Uterus (tissue), 4 donors: ENCODE measurements around the gene HIPK2. TPM values are rescaled to one million over a fixed set of nuclear protein-coding genes. Genes with fewer than 3 reads are reported as not detected.
"Not testable (repeated sequence)": the region's sequence is repeated elsewhere in the genome, so short reads cannot be mapped to it uniquely, and the experiment has no call there.

ENCODE experiments used
- DNase-seq, 2 donors: peaks; one replicate each; pipeline ENCODE4 v3.0.0-alpha.2; 2019 to 2020
- H3K27ac ChIP-seq, 2 donors: fragments of 200-600 bp; sonication (generic); 1 replicate in 1 of 2; 2 replicates in 1 of 2; pipeline ENCODE4 v1.5.1; 2016 to 2018
- H3K27me3 ChIP-seq, 2 donors: fragments of 200-600 bp; sonication (generic); one replicate each; pipeline ENCODE4 v1.5.1; 2018 to 2019; ENCODE audit warnings: control low read depth in 1 of 2
- H3K36me3 ChIP-seq, 2 donors: fragments of 200-600 bp; sonication (generic); one replicate each; pipeline ENCODE4 v1.5.1; 2019; ENCODE audit warnings: control low read depth in 1 of 2
- H3K4me1 ChIP-seq, 2 donors: fragments of 200-600 bp; sonication (generic); one replicate each; pipeline ENCODE4 v1.5.1; 2018 to 2019; ENCODE audit warnings: control low read depth in 1 of 2
- H3K4me3 ChIP-seq, 2 donors: fragments of 200-600 bp; sonication (generic); 1 replicate in 1 of 2; 2 replicates in 1 of 2; pipeline ENCODE4 v1.5.1; 2018 to 2019; ENCODE audit warnings: mild to moderate bottlenecking in 1 of 2
- H3K9me3 ChIP-seq, 2 donors: fragments of 200-600 bp; sonication (generic); one replicate each; pipeline ENCODE4 v1.5.1; 2019; ENCODE audit warnings: control low read depth in 1 of 2
- CTCF ChIP-seq, 4 experiments: fragments of 200-600 bp in 2 of 4; fragments of 450-650 bp in 2 of 4; sonication (generic) in 2 of 4; IDR thresholded peaks; one replicate each; pipeline ENCODE4 v1.5.1; 2016 to 2019; ENCODE audit warnings: antibody characterized with exemption in 4 of 4, mild to moderate bottlenecking in 2 of 4, moderate library complexity in 1 of 4
- POLR2A ChIP-seq, 2 donors: fragments of 450-650 bp; IDR thresholded peaks; one replicate each; pipeline ENCODE4 v1.6.1; 2016; ENCODE audit warnings: antibody characterized with exemption in 2 of 2, mild to moderate bottlenecking in 1 of 2, moderate library complexity in 1 of 2
- intact Hi-C: fragments of 100-400 bp; cut with DNase I; formaldehyde crosslinking; loops from one replicate; pipeline ENCODE4 v1.15.1; 2023; ENCODE audit warnings: low total_unique reads
- total RNA-seq, 4 donors: library from RNA; depleted of rRNA in 3 of 4; stranded (reverse); fragments of >200 nt in 3 of 4; gene quantifications; one replicate each; pipeline versions ENCODE4 v1.1.0 to v1.2.4, GENCODE V29; 2014 to 2023
- donor health status: DM: yes; HTN: yes; CAD: no.

Gene HIPK2
- total RNA-seq, 4 donors from 2014 or later, result 9.4 to 65.8 (median 19.2) TPM

- Histone ChIP-seq H3K4me1 (no peaks in the 10 kb centered on the region), H3K36me3 (no peaks in the 10 kb centered on the region), H3K27me3 (no peaks in the 10 kb centered on the region), H3K27ac (no peak overlapping the region), H3K9me3 (no peaks in the 10 kb centered on the region), H3K4me3 (no peak overlapping the region)
- intact Hi-C loops, result no loop called here
- DNase-seq, result no peak
- TF ChIP-seq CTCF (IDR thresholded peaks at IDR 0.05), result no peak
- TF ChIP-seq POLR2A (IDR thresholded peaks at IDR 0.05), result no peak
These were observed 160.7 kb downstream of the HIPK2 start for GRCh38 chr7:139617074-139617473.

- DNase-seq, result no peak
- Histone ChIP-seq H3K36me3 (no peaks in the 10 kb centered on the region), H3K4me1 (no peaks in the 10 kb centered on the region), H3K27me3 (no peaks in the 10 kb centered on the region), H3K9me3 (no peaks in the 10 kb centered on the region), H3K27ac (no peak overlapping the region), H3K4me3 (no peak overlapping the region)
- no peak for TF ChIP-seq CTCF (IDR thresholded peaks at IDR 0.05)
- no peak for TF ChIP-seq POLR2A (IDR thresholded peaks at IDR 0.05)
- intact Hi-C loops, result no loop called here
These were observed 162.9 kb downstream of the HIPK2 start for GRCh38 chr7:139614886-139615285.

GRCh38 chr7:139613971-139614411 lies 163.8 kb downstream of the HIPK2 start:
- Histone ChIP-seq H3K4me1 (no peaks in the 10 kb centered on the region), H3K4me3 (no peak overlapping the region), H3K27ac (no peak overlapping the region), H3K36me3 (no peaks in the 10 kb centered on the region), H3K9me3 (no peaks in the 10 kb centered on the region), H3K27me3 (no peaks in the 10 kb centered on the region)
- TF ChIP-seq POLR2A (IDR thresholded peaks at IDR 0.05) (no peak), CTCF (IDR thresholded peaks at IDR 0.05) (no peak)
- intact Hi-C loops, result no loop called here
- DNase-seq, result no peak

- H3K27me3 ChIP-seq, H3K36me3 ChIP-seq, DNase-seq, H3K4me1 ChIP-seq, H3K9me3 ChIP-seq, intact Hi-C loops, H3K4me3 ChIP-seq, H3K27ac ChIP-seq: not testable (repeated sequence)
These were observed 166.2 kb downstream of the HIPK2 start for GRCh38 chr7:139611556-139611955.

- intact Hi-C loops, result no loop called here
- no peak overlapping the region for H3K4me3 ChIP-seq
- no peak overlapping the region for H3K27ac ChIP-seq
- H3K9me3 ChIP-seq, result no peaks in the 10 kb centered on the region
- no peaks in the 10 kb centered on the region for H3K27me3 ChIP-seq
- H3K36me3 ChIP-seq, result no peaks in the 10 kb centered on the region
- no peak for TF ChIP-seq POLR2A (IDR thresholded peaks at IDR 0.05)
- no peak for TF ChIP-seq CTCF (IDR thresholded peaks at IDR 0.05)
- H3K4me1 ChIP-seq, result no peaks in the 10 kb centered on the region
- DNase-seq, result no peak
These were observed 167.2 kb downstream of the HIPK2 start for GRCh38 chr7:139610595-139610994.

GRCh38 chr7:139603896-139604295 lies 173.9 kb downstream of the HIPK2 start:
- H3K27ac ChIP-seq, result no peak overlapping the region
- no peak for TF ChIP-seq POLR2A (IDR thresholded peaks at IDR 0.05)
- no peak for TF ChIP-seq CTCF (IDR thresholded peaks at IDR 0.05)
- H3K4me1 ChIP-seq, result no peaks in the 10 kb centered on the region
- H3K36me3 ChIP-seq, result no peaks in the 10 kb centered on the region
- no peaks in the 10 kb centered on the region for H3K27me3 ChIP-seq
- intact Hi-C loops, result no loop called here
- no peak overlapping the region for H3K4me3 ChIP-seq
- no peaks in the 10 kb centered on the region for H3K9me3 ChIP-seq
- no peak for DNase-seq
